Kasumi-1 (cell line): ENCODE measurements around the gene RGS17.
"Not testable (repeated sequence)": the region's sequence is repeated elsewhere in the genome, so short reads cannot be mapped to it uniquely, and the experiment has no call there.

Experiments used
- DNase-seq, 2 experiments: peaks; one replicate each; lab custom pipeline; 2025; lab: John Stamatoyannopoulos, UW

The RGS17 gene

DNA sequence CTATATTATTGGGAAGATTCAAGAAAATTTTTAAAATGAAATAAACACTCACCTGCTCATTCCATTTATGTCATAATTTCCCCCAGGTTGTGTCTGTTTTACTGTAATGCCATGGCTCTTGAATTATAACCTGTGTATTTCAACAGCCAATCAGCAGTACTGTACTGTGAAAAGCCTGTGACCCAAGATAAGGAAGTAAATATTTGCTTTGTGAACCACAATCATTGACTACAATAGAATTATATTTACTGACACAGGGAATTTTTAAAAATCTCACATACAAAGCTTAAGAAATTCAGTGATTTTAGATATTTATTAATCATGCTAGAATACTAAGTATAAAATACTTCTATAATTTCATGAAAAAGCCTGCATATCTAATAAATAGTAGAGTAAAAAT lies 6.0 kb downstream of the RGS17 start:
- DNase-seq, result no peak

- no peak for DNase-seq
Measured at GRCh38 chr6:153123801-153124200, 7.3 kb downstream of the RGS17 start.

- DNase-seq, result no peak
Measured at GRCh38 chr6:153121311-153121710, 9.8 kb downstream of the RGS17 start.

- peak in 1 of 2 experiments; percentile 11 for DNase-seq
Measured at GRCh38 chr6:153117986-153118879, 12.8 kb downstream of the RGS17 start.

- not testable (repeated sequence) for DNase-seq
Measured at GRCh38 chr6:153111082-153111481, 20.0 kb downstream of the RGS17 start.

DNA sequence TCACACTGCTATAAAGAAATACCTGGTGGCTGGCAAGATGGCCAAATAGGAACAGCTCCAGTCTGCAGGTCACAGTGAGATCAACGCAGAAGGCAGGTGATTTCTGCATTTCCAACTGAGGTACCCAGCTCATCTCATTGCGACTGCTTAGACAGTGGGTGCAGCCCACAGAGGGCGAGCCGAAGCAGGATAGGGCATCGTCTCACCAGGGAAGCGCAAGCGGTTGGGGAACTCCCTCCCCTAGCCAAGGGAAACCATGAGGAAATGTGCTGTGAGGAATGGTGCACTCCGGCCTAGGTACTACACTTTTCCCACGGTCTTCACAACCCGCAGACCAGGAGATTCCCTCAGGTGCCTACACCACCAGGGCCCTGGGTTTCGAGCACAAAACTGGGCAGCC lies 20.5 kb downstream of the RGS17 start:
- not testable (repeated sequence) for DNase-seq

GRCh38 chr6:153108315-153108714 lies 22.8 kb downstream of the RGS17 start:
- DNase-seq, result peak in 1 of 2 experiments; percentile 10

DNA sequence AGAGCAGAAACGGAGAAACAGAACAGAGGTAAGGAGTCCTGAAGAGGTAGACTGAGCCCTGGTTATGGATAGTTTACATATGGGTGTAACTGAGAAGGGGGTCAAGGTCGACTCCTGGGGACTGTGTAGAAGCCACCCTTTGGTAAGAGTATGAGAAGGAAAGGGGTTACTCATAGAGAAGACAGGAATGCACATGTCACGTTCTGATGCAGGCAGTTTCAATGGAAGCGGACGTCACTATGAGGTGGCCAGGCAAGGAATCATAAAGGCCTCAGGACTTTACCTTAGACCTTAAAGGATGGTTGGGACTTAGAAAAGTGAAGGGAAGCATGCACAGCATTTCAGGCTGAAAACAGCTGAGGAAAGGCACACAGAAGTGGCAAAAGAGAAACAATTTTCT lies 25.1 kb downstream of the RGS17 start:
- DNase-seq, result no peak

DNA sequence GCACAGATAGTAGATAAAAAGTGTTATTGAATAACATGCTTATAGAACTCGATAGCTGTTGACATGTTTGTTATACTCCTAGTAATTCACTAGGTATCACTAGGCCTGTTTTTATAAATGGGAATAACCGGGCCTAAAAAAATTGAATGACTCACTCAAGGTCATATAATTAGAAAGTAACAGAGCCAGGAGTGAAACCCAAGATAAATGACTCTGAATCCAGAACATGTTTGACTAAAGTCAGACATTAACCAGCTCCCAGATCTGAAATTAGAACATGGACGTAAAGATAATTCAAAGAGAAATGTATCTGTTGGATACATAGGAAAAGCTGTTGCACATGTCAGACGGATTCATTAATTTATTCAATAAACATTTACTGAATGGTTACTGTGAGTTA lies 26.9 kb downstream of the RGS17 start:
- no peak for DNase-seq

DNA sequence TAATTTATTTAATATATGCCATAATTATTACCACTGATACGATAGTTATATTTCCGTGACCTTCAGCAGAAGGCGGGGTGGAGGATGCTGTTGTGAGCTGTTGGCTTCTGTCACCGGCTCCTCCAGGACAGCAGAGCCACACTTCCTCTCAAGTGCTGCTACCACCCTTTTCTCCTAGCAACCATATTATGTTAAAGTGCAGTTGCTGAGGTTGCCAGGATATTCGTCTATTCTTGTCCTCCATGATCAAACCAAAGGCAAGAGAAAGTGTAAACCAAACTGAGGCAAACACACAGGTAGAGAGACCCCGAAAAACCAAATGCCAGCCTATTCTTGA lies 27.8 kb downstream of the RGS17 start:
- no peak for DNase-seq

DNA sequence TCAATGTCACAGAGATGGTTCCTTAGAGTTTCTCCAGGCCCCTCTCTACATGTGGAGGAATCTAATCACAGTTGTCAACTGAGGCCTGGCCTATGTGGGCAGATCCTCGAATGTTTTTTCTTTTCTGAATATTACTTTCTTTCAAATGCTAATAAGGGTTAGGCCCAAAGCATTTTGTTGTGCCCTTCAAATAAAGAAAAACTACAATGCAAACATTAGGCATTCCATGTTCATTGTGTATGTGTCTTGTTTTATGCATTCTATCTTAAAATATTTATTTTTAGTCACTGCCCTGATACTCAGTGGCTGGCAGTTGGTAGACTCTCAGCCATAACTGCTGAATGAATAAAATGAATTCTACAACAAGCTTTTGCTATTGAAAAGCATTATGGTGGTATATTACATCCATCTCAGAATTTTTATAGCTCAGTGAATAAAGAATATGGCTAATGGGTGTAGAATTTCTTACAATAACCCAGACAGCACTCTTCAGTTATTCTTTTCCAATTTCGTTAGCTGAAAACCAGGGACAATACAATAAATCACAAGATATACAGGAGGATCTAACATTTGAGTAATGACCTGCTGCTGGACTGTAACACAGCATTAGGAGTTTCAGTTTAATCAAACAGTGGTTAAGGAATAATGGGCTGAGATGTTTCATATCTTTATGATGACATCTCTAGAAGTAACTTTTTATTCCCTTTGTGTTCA lies 28.3 kb downstream of the RGS17 start:
- no peak for DNase-seq

DNA sequence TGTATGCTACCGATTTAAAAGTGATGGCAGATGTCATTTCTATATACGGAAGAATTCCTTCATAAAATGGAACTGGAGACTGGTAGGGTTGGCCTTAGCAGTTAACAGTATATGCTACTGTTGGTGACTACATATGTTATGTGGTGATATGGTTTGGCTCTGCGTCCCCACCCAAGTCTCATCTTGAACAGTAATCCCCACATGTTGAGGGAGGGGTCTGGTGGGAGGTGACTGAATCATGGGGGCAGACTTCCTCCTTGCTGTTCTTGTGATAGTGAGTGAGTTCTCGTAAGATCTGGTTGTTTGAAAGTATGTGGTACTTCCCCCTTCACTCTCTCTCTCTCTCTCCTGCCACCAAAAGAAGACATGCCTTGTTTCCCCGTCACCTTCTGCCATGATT lies 29.6 kb downstream of the RGS17 start:
- DNase-seq, result no peak

GRCh38 chr6:153099636-153100035 lies 31.4 kb downstream of the RGS17 start:
- no peak for DNase-seq

DNA sequence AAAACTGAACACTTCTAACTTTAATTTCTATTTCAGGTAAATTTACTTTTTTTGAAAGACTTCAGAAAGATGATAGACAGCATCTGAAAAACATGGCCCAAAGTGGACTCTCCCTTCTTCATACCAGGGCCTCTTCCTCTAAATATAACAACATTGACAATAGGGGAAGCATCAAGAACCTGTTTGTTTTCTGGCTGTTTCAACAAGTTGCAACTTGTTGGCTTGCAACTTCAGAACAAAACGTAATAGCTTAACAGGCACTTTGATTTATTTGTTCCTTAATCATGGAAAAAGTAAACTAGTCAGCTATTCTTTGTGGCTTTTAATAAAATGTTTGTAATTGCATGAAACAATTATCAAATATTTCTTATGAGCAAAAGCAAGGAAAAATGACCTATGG lies 34.3 kb downstream of the RGS17 start:
- no peak for DNase-seq

DNA sequence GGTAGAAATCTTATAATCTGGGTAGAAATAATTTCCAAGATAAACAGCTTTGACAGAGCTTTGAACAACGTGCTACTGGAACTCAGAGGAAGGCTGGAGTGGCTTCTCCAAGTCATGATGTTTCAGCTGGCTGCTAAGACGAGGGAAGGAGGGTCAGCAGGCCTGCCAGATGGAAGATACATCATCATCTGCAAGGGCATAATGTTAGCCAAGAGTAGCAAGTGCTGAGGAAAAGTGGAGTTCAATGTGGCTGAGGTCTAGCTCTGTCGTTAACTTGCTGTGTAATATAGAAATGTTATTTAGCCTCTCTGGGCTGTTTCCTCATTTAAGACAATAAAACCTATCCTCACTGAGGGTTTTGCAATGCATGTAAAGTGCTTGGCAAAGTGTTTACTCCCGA lies 35.1 kb downstream of the RGS17 start:
- DNase-seq, result no peak

- DNase-seq, result no peak
Measured at GRCh38 chr6:153092082-153093013, 38.7 kb downstream of the RGS17 start.

DNA sequence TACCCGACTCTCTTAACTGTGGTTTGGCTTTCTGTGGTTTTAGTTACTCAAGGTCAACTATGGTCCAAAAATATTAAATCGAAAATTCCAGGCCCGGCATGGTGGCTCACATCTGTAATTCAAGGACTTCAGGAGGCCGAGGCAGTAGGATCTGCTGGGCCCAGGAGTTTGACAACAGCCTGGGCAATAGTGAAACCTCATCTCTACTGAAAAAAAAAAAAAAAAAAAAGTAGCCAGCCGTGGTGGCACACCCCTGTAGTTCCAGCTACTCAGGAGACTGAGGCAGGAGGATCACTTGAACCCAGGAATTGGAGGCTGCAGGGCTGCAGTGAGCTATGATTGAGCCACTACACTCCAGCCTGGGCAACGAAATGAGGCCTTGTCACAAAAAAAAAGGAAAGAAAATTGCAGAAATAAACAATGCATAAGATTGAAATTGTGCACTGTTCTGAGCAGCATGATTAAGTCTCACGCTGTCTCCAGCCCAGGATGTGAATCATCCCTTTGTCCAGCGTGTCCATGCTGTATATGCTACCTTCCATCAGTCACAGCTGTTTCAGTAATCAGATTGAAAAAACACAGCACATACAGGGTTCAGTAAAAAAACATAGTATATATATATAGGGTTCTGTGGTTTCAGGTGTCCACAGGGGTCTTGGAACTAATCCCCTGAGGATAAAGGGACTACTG lies 40.7 kb downstream of the RGS17 start:
- no peak for DNase-seq

DNA sequence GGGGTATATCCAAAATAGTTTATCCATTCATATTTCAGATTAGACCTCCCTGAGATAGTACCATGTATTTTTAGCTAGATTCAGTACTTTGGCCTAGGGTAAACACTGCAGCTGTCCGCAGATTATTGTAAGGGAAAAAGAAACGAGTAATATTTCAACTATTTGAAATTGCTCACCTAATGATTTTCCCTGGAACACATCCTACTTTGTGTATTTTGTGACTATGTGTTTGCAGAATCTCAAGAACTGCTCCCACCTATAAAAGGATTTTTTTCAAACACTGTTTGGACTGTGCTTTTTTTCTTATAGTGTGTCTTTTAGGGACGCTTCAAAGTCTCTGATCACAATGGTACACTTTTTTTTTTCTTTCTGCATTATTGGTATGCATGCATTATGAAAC lies 42.3 kb downstream of the RGS17 start:
- DNase-seq, result no peak

DNA sequence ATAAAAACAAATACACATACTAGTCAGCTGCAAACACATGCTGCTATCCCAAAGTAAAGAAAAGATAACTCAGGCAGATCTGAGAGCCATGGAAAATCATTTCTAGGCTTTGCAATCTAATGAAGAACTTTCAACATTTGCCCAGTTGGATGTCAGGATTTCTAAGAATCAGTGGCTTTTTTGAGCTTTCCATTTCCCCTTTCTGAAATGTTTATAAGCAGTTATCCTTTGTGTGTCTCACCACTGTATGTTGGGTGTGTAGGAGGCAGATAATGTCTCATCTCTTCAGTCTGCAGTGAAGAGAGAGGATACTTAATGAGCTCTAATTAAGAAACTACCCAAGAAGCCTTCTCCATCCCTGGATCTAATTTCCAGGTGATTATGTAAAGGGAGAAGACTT lies 43.6 kb downstream of the RGS17 start:
- no peak for DNase-seq

DNA sequence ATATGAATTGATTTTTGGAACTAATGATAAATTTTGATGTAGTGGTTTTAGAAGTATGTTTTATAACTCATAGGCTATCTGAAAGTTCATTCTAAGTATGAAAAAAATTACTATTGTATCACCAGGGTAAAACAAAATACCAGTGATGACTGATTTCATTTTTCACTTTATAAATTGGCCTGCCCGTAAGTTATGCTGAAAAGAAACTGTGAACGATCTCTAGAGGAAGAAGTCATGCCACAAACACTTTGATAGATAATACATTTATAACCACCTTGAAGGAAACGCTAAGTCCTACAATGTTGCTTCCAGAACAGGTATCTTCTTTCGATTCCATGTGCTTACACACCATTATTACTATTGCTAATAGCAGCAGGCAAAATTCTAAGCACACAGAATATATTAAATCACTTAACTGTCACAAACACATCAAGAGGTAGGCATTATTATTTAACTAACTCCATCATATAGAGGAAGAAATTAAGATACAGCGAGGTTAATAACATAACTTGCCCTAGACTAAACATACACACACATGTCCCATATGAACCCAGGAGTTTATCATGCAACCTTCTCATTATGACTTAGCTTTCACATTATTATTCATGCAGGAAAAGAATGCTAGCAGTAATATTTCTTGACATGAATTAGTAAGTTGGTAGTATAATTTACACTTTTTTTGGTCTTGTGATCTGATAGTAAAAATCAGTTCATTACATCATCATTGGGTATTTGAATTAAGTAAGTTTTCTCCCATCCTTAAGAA lies 44.7 kb downstream of the RGS17 start:
- DNase-seq, result no peak

- no peak for DNase-seq
Measured at GRCh38 chr6:153085239-153085638, 45.8 kb downstream of the RGS17 start.
